ENCODE measurements around the gene FAM187B. TPM values are rescaled to one million over a fixed set of nuclear protein-coding genes. Genes with fewer than 3 reads are reported as not detected.

Gene FAM187B
- total RNA-seq, 1 experiment from 2014 or later = not detected

- peaks cover 8% of the 10 kb centered on the region for H3K36me3 Mint-ChIP-seq (ENCODE audit: insufficient read depth, unreplicated experiment)
- DNase-seq = no peak
- H3K27me3 Mint-ChIP-seq (ENCODE audit: unreplicated experiment) = no peaks in the 10 kb centered on the region
- no peak for TF ChIP-seq CTCF (IDR thresholded peaks at IDR 0.05; ENCODE audit: unreplicated experiment)
- H3K4me3 Mint-ChIP-seq (ENCODE audit: low read depth, unreplicated experiment) = no peak overlapping the region
- no peak overlapping the region for H3K27ac Mint-ChIP-seq (ENCODE audit: unreplicated experiment)
- CTCF ChIA-PET = no interaction called here
- H3K4me1 Mint-ChIP-seq (ENCODE audit: low read depth, unreplicated experiment) = peaks cover 22% of the 10 kb centered on the region
- BruUV-seq (replicated peaks) = no TSS peak
- H3K9me3 Mint-ChIP-seq (ENCODE audit: low read depth, unreplicated experiment) = no peaks in the 10 kb centered on the region
- intact Hi-C loops (cut with micrococcal nuclease; ENCODE audit: unreplicated experiment) = loop anchor here (10.0 kb wide), 1 partner anchor 147 kb away; no protein-coding TSS in a partner anchor
Observed at GRCh38 chr19:35211545-35212230, 16.9 kb downstream of the FAM187B start.

DNA sequence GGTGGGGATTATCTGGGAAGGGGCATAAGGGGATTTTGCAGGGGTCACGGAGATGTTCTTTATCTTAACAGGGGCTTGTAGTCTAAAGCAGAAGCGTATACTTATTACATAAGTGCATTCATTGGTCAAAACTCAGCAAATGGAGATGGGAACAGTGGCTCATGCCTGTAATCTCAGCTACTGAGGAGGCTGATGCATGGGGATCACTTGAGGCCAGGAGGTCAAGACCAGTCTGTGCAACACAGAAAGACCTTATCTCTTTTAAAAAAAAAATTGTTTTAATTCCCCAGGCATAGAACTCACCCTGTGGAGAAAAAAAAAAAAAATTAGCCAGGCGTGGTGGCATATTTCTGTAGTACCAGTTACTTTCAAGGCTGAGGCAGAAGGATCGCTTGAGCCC, 18.9 kb downstream of the FAM187B start:
- BruUV-seq (replicated peaks) = no TSS peak
- Mint-ChIP-seq H3K27me3 (ENCODE audit: unreplicated experiment) (no peaks in the 10 kb centered on the region), H3K27ac (ENCODE audit: unreplicated experiment) (no peak overlapping the region), H3K9me3 (ENCODE audit: low read depth, unreplicated experiment) (no peaks in the 10 kb centered on the region), H3K4me1 (ENCODE audit: low read depth, unreplicated experiment) (peaks cover 41% of the 10 kb centered on the region), H3K4me3 (ENCODE audit: low read depth, unreplicated experiment) (no peak overlapping the region), H3K36me3 (ENCODE audit: insufficient read depth, unreplicated experiment) (peaks cover 8% of the 10 kb centered on the region)
- CTCF ChIA-PET = interaction anchor here (0.7 kb wide), 1 partner anchor 130 kb away, joined by 4 read pairs; no protein-coding TSS in a partner anchor
- DNase-seq = no peak
- intact Hi-C loops (cut with micrococcal nuclease; ENCODE audit: unreplicated experiment) = loop anchor here (10.0 kb wide), 1 partner anchor 145 kb away; no protein-coding TSS in a partner anchor
- TF ChIP-seq CTCF (IDR thresholded peaks at IDR 0.05; ENCODE audit: unreplicated experiment) = no peak

DNA sequence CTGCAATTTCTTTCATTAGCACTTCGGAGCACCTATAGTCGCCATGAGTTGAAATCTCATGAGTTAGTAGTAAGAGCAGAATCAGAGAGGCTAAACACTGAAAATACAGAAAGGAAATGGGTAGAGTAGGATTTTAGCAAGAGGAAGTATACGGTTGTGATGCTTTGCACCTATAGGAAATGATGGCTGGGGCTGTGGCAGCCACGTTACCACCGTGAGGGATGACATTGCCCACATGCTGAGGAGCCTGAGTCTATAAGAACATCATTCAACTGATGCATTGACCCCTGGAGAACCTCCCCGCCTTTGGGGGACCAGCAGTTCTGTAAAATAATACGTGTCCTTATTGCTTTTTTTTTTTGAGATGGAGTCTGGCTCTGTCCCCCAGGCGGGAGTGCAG, 20.4 kb downstream of the FAM187B start:
- no peak overlapping the region for H3K27ac Mint-ChIP-seq (ENCODE audit: unreplicated experiment)
- peaks cover 40% of the 10 kb centered on the region for H3K4me1 Mint-ChIP-seq (ENCODE audit: low read depth, unreplicated experiment)
- no TSS peak for BruUV-seq (replicated peaks)
- CTCF ChIA-PET = no interaction called here
- H3K9me3 Mint-ChIP-seq (ENCODE audit: low read depth, unreplicated experiment) = no peaks in the 10 kb centered on the region
- TF ChIP-seq CTCF (IDR thresholded peaks at IDR 0.05; ENCODE audit: unreplicated experiment) = no peak
- intact Hi-C loops (cut with micrococcal nuclease; ENCODE audit: unreplicated experiment) = no loop called here
- no peak for DNase-seq
- no peaks in the 10 kb centered on the region for H3K36me3 Mint-ChIP-seq (ENCODE audit: insufficient read depth, unreplicated experiment)
- no peaks in the 10 kb centered on the region for H3K27me3 Mint-ChIP-seq (ENCODE audit: unreplicated experiment)
- no peak overlapping the region for H3K4me3 Mint-ChIP-seq (ENCODE audit: low read depth, unreplicated experiment)

DNA sequence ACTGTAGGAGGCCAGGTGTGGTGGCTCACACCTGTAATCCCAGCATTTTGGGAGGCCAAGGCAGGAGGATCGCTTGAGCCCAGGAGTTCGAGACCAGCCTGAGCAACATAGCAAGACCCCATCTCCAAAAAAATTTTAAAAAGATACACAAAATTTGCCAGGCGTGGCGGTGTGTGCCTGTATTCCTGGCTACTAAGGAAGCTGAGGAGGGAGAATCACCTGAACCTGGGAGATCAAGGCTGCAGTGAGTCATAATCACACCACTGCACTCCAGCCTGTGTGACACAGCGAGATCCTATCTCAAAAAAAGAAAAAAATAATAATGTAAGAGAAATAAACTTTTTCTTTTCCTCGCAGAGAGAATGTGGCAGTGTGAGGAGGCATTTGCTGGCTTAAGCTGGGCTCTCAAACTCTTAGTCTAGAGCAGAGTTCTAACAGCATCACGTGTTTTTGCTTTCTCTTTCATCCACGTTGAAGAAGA, 21.1 kb downstream of the FAM187B start:
- no peak for DNase-seq
- Mint-ChIP-seq H3K27me3 (ENCODE audit: unreplicated experiment) (no peaks in the 10 kb centered on the region), H3K36me3 (ENCODE audit: insufficient read depth, unreplicated experiment) (no peaks in the 10 kb centered on the region), H3K4me1 (ENCODE audit: low read depth, unreplicated experiment) (peaks cover 38% of the 10 kb centered on the region), H3K4me3 (ENCODE audit: low read depth, unreplicated experiment) (no peak overlapping the region), H3K27ac (ENCODE audit: unreplicated experiment) (no peak overlapping the region), H3K9me3 (ENCODE audit: low read depth, unreplicated experiment) (no peaks in the 10 kb centered on the region)
- BruUV-seq (replicated peaks) = no TSS peak
- intact Hi-C loops (cut with micrococcal nuclease; ENCODE audit: unreplicated experiment) = no loop called here
- CTCF ChIA-PET = no interaction called here
- no peak for TF ChIP-seq CTCF (IDR thresholded peaks at IDR 0.05; ENCODE audit: unreplicated experiment)
